ENCODE measurements around the gene AK4.

Gene AK4

GRCh38 chr1:65150583-65151263, 2.7 kb downstream of the AK4 start:
- TF ChIP-seq ZNF223 (tag by site-specific recombination; IDR thresholded peaks at IDR 0.05) (no peak), ZNF600 (tag by site-specific recombination; IDR thresholded peaks at IDR 0.05) (peak; percentile 82; the same call in 1 of the 2 replicates), ZBTB8A (tag by site-specific recombination; IDR thresholded peaks at IDR 0.05) (peak; percentile 59)
- Histone ChIP-seq H3K4me3 (ENCODE audit: low read depth, low read length) (no peak overlapping the region), H3K36me3 (ENCODE audit: control insufficient read depth in 2 of 2, insufficient read depth in 1 of 2, low read length in 2 of 2) (peaks cover 0 to 2% of the 10 kb centered on the region in 2 experiments; a peak in 1 of 3 replicates), H3K27ac (ENCODE audit: extremely low read depth, low read depth, low read length) (no peak overlapping the region), H3K4me1 (ENCODE audit: control insufficient read depth, insufficient read depth, low read length) (peaks cover 6% of the 10 kb centered on the region; the same call in 1 of the 2 replicates), H3K9me3 (ENCODE audit: control insufficient read depth, insufficient read depth, low read depth, low read length) (no peaks in the 10 kb centered on the region)
- ChIA-PET CTCF (interaction anchor here (0.6 to 2.0 kb wide), 5 partner anchors 11 to 76 kb away, joined by 3 to 7 read pairs (median 3); no protein-coding TSS in a partner anchor), POLR2A (no interaction called here)

DNA sequence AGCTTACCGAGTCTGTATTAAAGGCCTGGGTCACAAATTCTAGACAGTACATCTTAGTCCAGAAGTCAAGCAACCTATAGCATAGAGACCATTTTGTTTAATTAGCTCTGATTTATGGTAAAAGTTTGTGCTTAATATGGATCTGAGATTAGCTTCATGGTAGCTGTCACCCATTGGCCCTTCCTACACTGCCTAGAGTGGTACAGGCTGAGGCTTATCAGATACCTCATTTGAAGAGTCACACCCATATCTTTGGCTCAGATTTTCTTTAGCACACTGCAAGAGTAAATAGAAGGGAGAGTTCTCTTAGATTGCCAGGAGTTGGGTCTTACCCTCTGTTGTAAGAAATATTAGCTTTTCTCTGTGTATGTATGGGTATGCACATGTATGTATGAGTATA, 3.6 kb downstream of the AK4 start:
- no peak overlapping the region for H3K4me3 ChIP-seq (ENCODE audit: low read depth, low read length)
- POLR2A ChIA-PET: no interaction called here
- no peaks in the 10 kb centered on the region for H3K9me3 ChIP-seq (ENCODE audit: control insufficient read depth, insufficient read depth, low read depth, low read length)
- no peak overlapping the region for H3K27ac ChIP-seq (ENCODE audit: extremely low read depth, low read depth, low read length)
- peaks cover 0 to 3% of the 10 kb centered on the region in 2 experiments; a peak in 1 of 3 replicates for H3K36me3 ChIP-seq (ENCODE audit: control insufficient read depth in 2 of 2, insufficient read depth in 1 of 2, low read length in 2 of 2)
- CTCF ChIA-PET: interaction anchor here (0.5 to 1.6 kb wide), 3 partner anchors 57 to 81 kb away, joined by 3 to 5 read pairs (median 4); no protein-coding TSS in a partner anchor
- H3K4me1 ChIP-seq (ENCODE audit: control insufficient read depth, insufficient read depth, low read length): peaks cover 6% of the 10 kb centered on the region; the same call in 1 of the 2 replicates
- TF ChIP-seq ZNF248 (tag by site-specific recombination; IDR thresholded peaks at IDR 0.05): no peak
- TF ChIP-seq TCF7L2 (IDR thresholded peaks at IDR 0.05; ENCODE audit: borderline replicate concordance, low read depth, low read length): no peak
- TF ChIP-seq, protein P1, sequence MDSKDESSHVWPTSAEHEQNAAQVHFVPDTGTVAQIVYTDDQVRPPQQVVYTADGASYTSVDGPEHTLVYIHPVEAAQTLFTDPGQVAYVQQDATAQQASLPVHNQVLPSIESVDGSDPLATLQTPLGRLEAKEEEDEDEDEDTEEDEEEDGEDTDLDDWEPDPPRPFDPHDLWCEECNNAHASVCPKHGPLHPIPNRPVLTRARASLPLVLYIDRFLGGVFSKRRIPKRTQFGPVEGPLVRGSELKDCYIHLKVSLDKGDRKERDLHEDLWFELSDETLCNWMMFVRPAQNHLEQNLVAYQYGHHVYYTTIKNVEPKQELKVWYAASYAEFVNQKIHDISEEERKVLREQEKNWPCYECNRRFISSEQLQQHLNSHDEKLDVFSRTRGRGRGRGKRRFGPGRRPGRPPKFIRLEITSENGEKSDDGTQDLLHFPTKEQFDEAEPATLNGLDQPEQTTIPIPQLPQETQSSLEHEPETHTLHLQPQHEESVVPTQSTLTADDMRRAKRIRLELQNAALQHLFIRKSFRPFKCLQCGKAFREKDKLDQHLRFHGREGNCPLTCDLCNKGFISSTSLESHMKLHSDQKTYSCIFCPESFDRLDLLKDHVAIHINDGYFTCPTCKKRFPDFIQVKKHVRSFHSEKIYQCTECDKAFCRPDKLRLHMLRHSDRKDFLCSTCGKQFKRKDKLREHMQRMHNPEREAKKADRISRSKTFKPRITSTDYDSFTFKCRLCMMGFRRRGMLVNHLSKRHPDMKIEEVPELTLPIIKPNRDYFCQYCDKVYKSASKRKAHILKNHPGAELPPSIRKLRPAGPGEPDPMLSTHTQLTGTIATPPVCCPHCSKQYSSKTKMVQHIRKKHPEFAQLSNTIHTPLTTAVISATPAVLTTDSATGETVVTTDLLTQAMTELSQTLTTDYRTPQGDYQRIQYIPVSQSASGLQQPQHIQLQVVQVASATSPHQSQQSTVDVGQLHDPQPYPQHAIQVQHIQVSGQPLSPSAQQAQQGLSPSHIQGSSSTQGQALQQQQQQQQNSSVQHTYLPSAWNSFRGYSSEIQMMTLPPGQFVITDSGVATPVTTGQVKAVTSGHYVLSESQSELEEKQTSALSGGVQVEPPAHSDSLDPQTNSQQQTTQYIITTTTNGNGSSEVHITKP (tag by site-specific recombination; IDR thresholded peaks at IDR 0.05): peak; percentile 63; the same call in 1 of the 2 replicates

DNA sequence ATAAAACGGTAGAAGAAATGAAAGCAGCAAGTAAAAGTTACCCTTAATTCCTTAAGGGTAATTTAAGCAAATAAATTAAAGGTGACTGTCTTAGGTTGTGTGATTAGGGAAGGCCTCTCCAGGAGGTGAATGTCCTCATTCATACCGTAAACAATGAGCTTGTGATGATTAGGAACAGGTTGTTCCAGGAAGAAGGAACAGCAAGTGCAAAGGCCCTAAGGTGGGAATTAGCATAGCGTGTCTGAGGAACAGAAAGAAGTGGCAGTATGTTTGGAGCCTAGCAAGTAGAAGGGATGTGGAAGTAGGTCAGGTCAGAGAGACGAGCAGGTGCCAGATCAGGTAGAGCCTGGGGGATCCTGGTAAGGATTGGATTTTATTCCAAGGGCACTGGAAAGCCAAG, 5.6 kb downstream of the AK4 start:
- POLR2A ChIA-PET: no interaction called here
- CTCF ChIA-PET: no interaction called here
- Histone ChIP-seq H3K4me1 (ENCODE audit: control insufficient read depth, insufficient read depth, low read length) (peaks cover 6% of the 10 kb centered on the region; the same call in 1 of the 2 replicates), H3K36me3 (ENCODE audit: control insufficient read depth in 2 of 2, insufficient read depth in 1 of 2, low read length in 2 of 2) (peaks cover 0 to 3% of the 10 kb centered on the region in 2 experiments; a peak in 1 of 3 replicates), H3K27ac (ENCODE audit: extremely low read depth, low read depth, low read length) (no peak overlapping the region), H3K9me3 (ENCODE audit: control insufficient read depth, insufficient read depth, low read depth, low read length) (no peaks in the 10 kb centered on the region), H3K4me3 (ENCODE audit: low read depth, low read length) (no peak overlapping the region)
- TF ChIP-seq ZFP3 (tag by site-specific recombination; IDR thresholded peaks at IDR 0.05; ENCODE audit: low read depth): no peak
- TF ChIP-seq ZFHX2 (tag by site-specific recombination; conservative IDR thresholded peaks at IDR 0.05): no peak
- peak; percentile 81 for TF ChIP-seq ZNF623 (tag by site-specific recombination; IDR thresholded peaks at IDR 0.05)
- TF ChIP-seq ZBTB1 (tag by site-specific recombination; IDR thresholded peaks at IDR 0.05): no peak
- peak; percentile 14; the same call in 1 of the 2 replicates for TF ChIP-seq SCRT2 (tag by site-specific recombination; IDR thresholded peaks at IDR 0.05)

DNA sequence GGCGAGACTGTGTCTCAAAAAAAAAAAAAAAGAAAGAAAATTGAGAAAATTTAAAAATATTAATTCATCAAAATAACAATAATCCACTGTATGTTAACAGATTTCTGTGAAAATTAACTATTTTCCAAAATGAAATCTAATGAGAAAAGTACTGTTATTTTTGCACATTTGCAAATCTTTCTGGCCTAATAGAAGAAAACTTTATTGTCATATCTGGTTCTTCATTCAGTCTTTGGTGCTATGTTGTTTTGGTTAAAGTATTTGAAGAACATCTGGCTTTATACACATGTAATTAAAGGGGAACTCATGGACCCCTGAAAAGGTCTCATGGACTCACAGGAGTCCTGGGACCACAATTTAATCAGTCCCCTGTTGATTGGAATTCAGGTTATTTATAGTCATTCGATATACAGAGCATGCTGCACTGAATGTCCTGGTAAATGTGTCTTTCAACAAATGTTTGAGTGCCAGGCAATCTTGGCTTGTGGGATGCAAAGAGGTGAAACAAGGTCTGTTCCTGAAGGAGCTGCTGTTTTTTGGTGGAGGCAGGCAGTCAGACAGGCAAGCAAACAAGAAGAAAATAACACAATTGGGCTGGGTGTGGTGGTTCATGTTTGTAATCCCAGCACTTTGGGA, 9.0 kb downstream of the AK4 start:
- TF ChIP-seq OVOL3 (tag by site-specific recombination; IDR thresholded peaks at IDR 0.05) (no peak), ZNF302 (tag by site-specific recombination; IDR thresholded peaks at IDR 0.05; ENCODE audit: low read depth) (no peak), HOXD13 (CRISPR knock-in tag; IDR thresholded peaks at IDR 0.05; ENCODE audit: borderline replicate concordance) (no peak), TSHZ1 (tag by site-specific recombination; IDR thresholded peaks at IDR 0.05; ENCODE audit: borderline replicate concordance) (no peak), ZNF701 (tag by site-specific recombination; IDR thresholded peaks at IDR 0.05) (no peak), ZNF501 (tag by site-specific recombination; IDR thresholded peaks at IDR 0.05) (no peak)
- CTCF ChIA-PET: interaction anchor here (0.6 kb wide), 1 partner anchor 147 kb away, joined by 3 read pairs; no protein-coding TSS in a partner anchor
- POLR2A ChIA-PET: no interaction called here
- no peak overlapping the region for H3K4me3 ChIP-seq (ENCODE audit: low read depth, low read length)
- H3K9me3 ChIP-seq (ENCODE audit: control insufficient read depth, insufficient read depth, low read depth, low read length): no peaks in the 10 kb centered on the region
- H3K36me3 ChIP-seq (ENCODE audit: control insufficient read depth in 2 of 2, insufficient read depth in 1 of 2, low read length in 2 of 2): peaks cover 0 to 3% of the 10 kb centered on the region in 2 experiments; a peak in 1 of 3 replicates
- no peaks in the 10 kb centered on the region for H3K4me1 ChIP-seq (ENCODE audit: control insufficient read depth, insufficient read depth, low read length)
- no peak overlapping the region for H3K27ac ChIP-seq (ENCODE audit: extremely low read depth, low read depth, low read length)

Measured in HEK293 (cell line).